OCI-LY7 (cell line): ENCODE data around the gene TDRD10.

Experiments
- CTCF ChIP-seq: fragments of 200-600 bp; sonication (generic); conservative IDR thresholded peaks from 2 replicates; pipeline ENCODE4 v1.5.1; 2014; ENCODE audit warnings: mild to moderate bottlenecking, antibody characterized with exemption, low read length, moderate library complexity, mixed read lengths
- EZH2phosphoT487 ChIP-seq: fragments of 200-600 bp; sonication (generic); IDR thresholded peaks from 2 replicates; pipeline ENCODE4 v1.6.1; 2018; ENCODE audit warnings: low read depth, borderline replicate concordance, mild to moderate bottlenecking, mixed run types, antibody characterized with exemption, low read length, moderate library complexity, mixed read lengths

- no peak for TF ChIP-seq CTCF
- no peak for TF ChIP-seq EZH2phosphoT487
Measured at GRCh38 chr1:154571244-154571963, 69.4 kb downstream of the TDRD10 start.
